Transverse colon (tissue), 4 donors: ENCODE results near the gene ZNF8. TPM values are rescaled to one million over a fixed set of nuclear protein-coding genes. Genes with fewer than 3 reads are reported as not detected.

Experiments
- DNase-seq: peaks from one replicate; pipeline ENCODE4 v3.0.0-alpha.2; 2019
- H3K27ac ChIP-seq, 4 donors: fragments of 200-600 bp; sonication (generic); 2 replicates each; pipeline ENCODE4 v1.5.1; 2016 to 2018; ENCODE audit warnings: inconsistent platforms in 4 of 4
- H3K27me3 ChIP-seq: fragments of 200-600 bp; sonication (generic); 2 replicates; pipeline ENCODE4 v1.5.1; 2017; ENCODE audit warnings: inconsistent platforms
- H3K36me3 ChIP-seq, 4 donors: fragments of 200-600 bp; sonication (generic); 2 replicates each; pipeline ENCODE4 v1.5.1; 2017 to 2019; ENCODE audit warnings: inconsistent platforms in 4 of 4
- H3K4me1 ChIP-seq, 4 donors: fragments of 200-600 bp; sonication (generic); 2 replicates each; pipeline ENCODE4 v1.5.1; 2017 to 2020; ENCODE audit warnings: inconsistent platforms in 4 of 4
- H3K4me3 ChIP-seq, 4 donors: fragments of 200-600 bp; sonication (generic); 1 replicate in 1 of 4; 2 replicates in 3 of 4; pipeline versions ENCODE4 v1.5.1 to v1.6.1; 2017 to 2019; ENCODE audit warnings: inconsistent platforms in 4 of 4
- H3K9me3 ChIP-seq, 2 donors: fragments of 200-600 bp; sonication (generic); 2 replicates each; pipeline ENCODE4 v1.5.1; 2017 to 2019; ENCODE audit warnings: inconsistent platforms in 2 of 2
- CTCF ChIP-seq, 5 experiments: fragments of 200-600 bp in 3 of 5; fragments of 450-650 bp in 2 of 5; sonication (generic) in 3 of 5; IDR thresholded peaks; 1 replicate in 2 of 5; 2 replicates in 3 of 5; pipeline ENCODE4 v1.5.1; 2016 to 2017; ENCODE audit warnings: antibody characterized with exemption in 5 of 5, inconsistent platforms in 3 of 5, mild to moderate bottlenecking in 2 of 5, moderate library complexity in 1 of 5
- EP300 ChIP-seq: sonication (generic); formaldehyde crosslinking; IDR thresholded peaks from one replicate; pipeline ENCODE4 v1.6.1; 2017; ENCODE audit warnings: antibody characterized with exemption, low read depth
- POLR2A ChIP-seq: fragments of 450-650 bp; IDR thresholded peaks from one replicate; pipeline ENCODE4 v1.6.1; 2016; ENCODE audit warnings: antibody characterized with exemption, mild to moderate bottlenecking, moderate library complexity
- POLR2AphosphoS5 ChIP-seq, 3 donors: sonication (generic); formaldehyde crosslinking; IDR thresholded peaks; one replicate each; pipeline ENCODE4 v1.6.1; 2016; ENCODE audit warnings: antibody characterized with exemption in 3 of 3
- WGBS, 2 donors: methylation state at CpG; one replicate each; pipeline ENCODE4 v1.1.5; 2018; ENCODE audit warnings: low coverage in 1 of 2; 5-methylcytosine and 5-hydroxymethylcytosine counted together
- in situ Hi-C, 4 donors: fragments of 200-750 bp; cut with MboI; loops; one replicate each; pipeline versions ENCODE4 v1.15.0 to v1.15.1; 2017; ENCODE audit warnings: low sequenced_read_pairs in 3 of 4, low pct_ligation_motif_present in 1 of 4, low pct_unique_long_range_greater_than_20kb in 1 of 4
- intact Hi-C: fragments of 100-400 bp; cut with DNase I; formaldehyde crosslinking; loops from one replicate; pipeline ENCODE4 v1.15.1; 2023; ENCODE audit warnings: low total_unique reads
- total RNA-seq, 4 donors: library from RNA; depleted of rRNA; stranded (reverse); fragments of >200 nt; gene quantifications; one replicate each; pipeline ENCODE4 v1.1.0, GENCODE V29; 2016

ZNF8 gene
- total RNA-seq, 4 donors from 2014 or later = 4.6 to 6.6 (median 6.3) TPM

- DNase-seq = no peak
- WGBS, 2 donors = 80% methylated on average over 3 to 4 of the region's 4 CpGs
- Histone ChIP-seq H3K27me3 (no peaks in the 10 kb centered on the region), H3K4me1 (peaks cover 4 to 17% (median 8%) of the 10 kb centered on the region in 4 donors), H3K36me3 (peaks cover 0 to under 1% (median 0%) of the 10 kb centered on the region in 4 donors), H3K9me3 (peaks cover 4 to 10% of the 10 kb centered on the region in 2 donors), H3K4me3 (peak overlapping the region in 1 of 4 donors; percentile 91), H3K27ac (no peak overlapping the region)
- TF ChIP-seq POLR2AphosphoS5 (IDR thresholded peaks at IDR 0.05) (no peak), EP300 (no peak), CTCF (IDR thresholded peaks at IDR 0.05) (no peak), POLR2A (no peak)
- intact Hi-C loops (no loop called here), in situ Hi-C loops (no loop called here)
Measured at GRCh38 chr19:58279925-58280316, 1.2 kb downstream of the ZNF8 start.

- no peak overlapping the region for H3K4me3 ChIP-seq
- 74 to 90% methylated on average over 2 to 7 of the region's 7 CpGs for WGBS, 2 donors
- H3K27me3 ChIP-seq = no peaks in the 10 kb centered on the region
- intact Hi-C loops = no loop called here
- no peak for DNase-seq
- peaks cover 0 to 10% (median 6%) of the 10 kb centered on the region in 4 donors for H3K4me1 ChIP-seq
- in situ Hi-C loops = no loop called here
- H3K36me3 ChIP-seq = peaks cover 0 to 42% (median 15%) of the 10 kb centered on the region in 4 donors
- TF ChIP-seq POLR2A = no peak
- H3K9me3 ChIP-seq = no peaks in the 10 kb centered on the region
- H3K27ac ChIP-seq = no peak overlapping the region
Measured at GRCh38 chr19:58284199-58284598, 5.4 kb downstream of the ZNF8 start.

GRCh38 chr19:58291943-58292342 is 13.2 kb downstream of the ZNF8 start:
- DNase-seq = no peak
- H3K9me3 ChIP-seq = peaks cover 26 to 44% of the 10 kb centered on the region in 2 donors
- in situ Hi-C loops = no loop called here
- H3K36me3 ChIP-seq = peaks cover 0 to 84% (median 35%) of the 10 kb centered on the region in 4 donors
- no peak overlapping the region for H3K27ac ChIP-seq
- H3K27me3 ChIP-seq = no peaks in the 10 kb centered on the region
- intact Hi-C loops = no loop called here
- 90 to 96% methylated on average over 5 to 7 of the region's 7 CpGs for WGBS, 2 donors
- no peak overlapping the region for H3K4me3 ChIP-seq
- TF ChIP-seq EP300 (no peak), POLR2A (no peak), CTCF (IDR thresholded peaks at IDR 0.05) (no peak), POLR2AphosphoS5 (IDR thresholded peaks at IDR 0.05) (no peak)
- H3K4me1 ChIP-seq = no peaks in the 10 kb centered on the region

- intact Hi-C loops = no loop called here
- Histone ChIP-seq H3K27me3 (no peaks in the 10 kb centered on the region), H3K4me1 (no peaks in the 10 kb centered on the region), H3K27ac (no peak overlapping the region), H3K36me3 (peaks cover 0 to 71% (median 28%) of the 10 kb centered on the region in 4 donors), H3K9me3 (peaks cover 26 to 44% of the 10 kb centered on the region in 2 donors), H3K4me3 (no peak overlapping the region)
- WGBS, 2 donors = 96 to 100% methylated on average over 3 to 22 of the region's 22 CpGs
- no peak for DNase-seq
- TF ChIP-seq POLR2AphosphoS5 (IDR thresholded peaks at IDR 0.05) = no peak
- TF ChIP-seq CTCF (IDR thresholded peaks at IDR 0.05) = no peak
- no peak for TF ChIP-seq EP300
- no peak for TF ChIP-seq POLR2A
- in situ Hi-C loops = no loop called here
Measured at GRCh38 chr19:58294743-58295374, 16.1 kb downstream of the ZNF8 start.

- no peak for DNase-seq
- H3K27me3 ChIP-seq = no peaks in the 10 kb centered on the region
- 90 to 96% methylated on average over 4 to 7 of the region's 7 CpGs for WGBS, 2 donors
- intact Hi-C loops (no loop called here), in situ Hi-C loops (no loop called here)
- H3K4me1 ChIP-seq = no peaks in the 10 kb centered on the region
- H3K4me3 ChIP-seq = no peak overlapping the region
- H3K9me3 ChIP-seq = peaks cover 26 to 36% of the 10 kb centered on the region in 2 donors
- peaks cover 0 to 61% (median 22%) of the 10 kb centered on the region in 4 donors for H3K36me3 ChIP-seq
- no peak overlapping the region for H3K27ac ChIP-seq
- TF ChIP-seq CTCF (IDR thresholded peaks at IDR 0.05) = no peak
- no peak for TF ChIP-seq EP300
- no peak for TF ChIP-seq POLR2A
- TF ChIP-seq POLR2AphosphoS5 (IDR thresholded peaks at IDR 0.05) = no peak
Measured at GRCh38 chr19:58296104-58296503, 17.3 kb downstream of the ZNF8 start.
